HepG2 (cell line): ENCODE measurements around the gene IFNAR1. TPM values are rescaled to one million over a fixed set of nuclear protein-coding genes. Genes with fewer than 3 reads are reported as not detected.

Experiments
- ATAC-seq: fragments of 200-7000 bp; cut with Tn5 transposase; 3 replicates; pipeline ENCODE4 v1.9.1; 2020; ENCODE audit warnings: mild to moderate bottlenecking, moderate library complexity
- BruUV-seq: library from RNA; stranded (reverse); fragments of 400-500 nt; replicated peaks from 2 replicates; lab custom pipeline; 2021; lab: Mats Ljungman, UMichigan
- CTCF ChIA-PET: fragments of 300-600 bp; formaldehyde crosslinking; extraction: SDS; loops from one replicate; lab custom pipeline; 2021; ENCODE audit warnings: low total read pairs, inconsistent platforms, low intra/inter-chr PET ratio; lab: Yijun Ruan, JAX
- POLR2A ChIA-PET: fragments of 350-600 bp; sonication (Branson Sonifier 250); formaldehyde crosslinking; loops from one replicate; lab custom pipeline; 2020; ENCODE audit warnings: antibody characterized with exemption, inconsistent platforms; lab: Yijun Ruan, JAX
- DNase-seq: peaks from one replicate; pipeline ENCODE4 v3.0.0-alpha.2; 2015; ENCODE audit warnings: low spot score
- FAIRE-seq: peaks from 3 replicates; lab custom pipeline; 2011; peaks lifted over from hg19 to GRCh38; lab: Jason Lieb, UNC
- H2AFZ ChIP-seq: one replicate; pipeline ENCODE4 v1.6.1; 2011; ENCODE audit warnings: low read length, inconsistent platforms
- H3K27ac ChIP-seq: fragments of 300-600 bp; 3 replicates; pipeline ENCODE4 v1.8.0; 2011; ENCODE audit warnings: mixed run types, mild to moderate bottlenecking, mixed read lengths, low read length, inconsistent platforms; ENCODE audit not compliant: insufficient read depth; ENCODE audit errors: extremely low read length
- H3K27me3 ChIP-seq, 2 experiments: fragments of 200-600 bp in 1 of 2; 2 replicates in 1 of 2; 3 replicates in 1 of 2; pipeline versions ENCODE4 v1.6.0 to v1.8.0; 2011; ENCODE audit warnings: low read length in 2 of 2, mild to moderate bottlenecking in 2 of 2, moderate library complexity in 2 of 2, inconsistent platforms in 1 of 2; ENCODE audit not compliant: insufficient read depth in 2 of 2, control insufficient read depth in 1 of 2
- H3K36me3 ChIP-seq, 2 experiments: fragments of 200-600 bp in 1 of 2; replicated peaks in 1 of 2; 2 replicates in 1 of 2; 3 replicates in 1 of 2; pipeline versions ENCODE4 v1.5.1 to v1.8.0; 2011; ENCODE audit warnings: low read length in 2 of 2, inconsistent platforms in 1 of 2; ENCODE audit not compliant: insufficient read depth in 2 of 2, control insufficient read depth in 1 of 2
- H3K4me1 ChIP-seq: 2 replicates; pipeline ENCODE4 v1.5.1; 2012; ENCODE audit warnings: low read length, inconsistent platforms; ENCODE audit not compliant: insufficient read depth
- H3K4me2 ChIP-seq: 2 replicates; pipeline ENCODE4 v1.6.0; 2011; ENCODE audit warnings: low read depth, low read length, inconsistent platforms
- H3K4me3 ChIP-seq, 3 experiments: fragments of 200-600 bp in 1 of 3; sonication (generic), shearing (Covaris generic) in 1 of 3; replicated peaks in 1 of 3; 2 replicates each; pipeline ENCODE4 v1.5.1; 2011 to 2016; ENCODE audit warnings: low read length in 3 of 3, inconsistent platforms in 2 of 3, low read depth in 2 of 3, mild to moderate bottlenecking in 2 of 3, control low read depth in 1 of 3, mixed read lengths in 1 of 3; ENCODE audit not compliant: insufficient read depth in 1 of 3
- H3K79me2 ChIP-seq: one replicate; pipeline ENCODE4 v1.6.1; 2011; ENCODE audit warnings: low read length, inconsistent platforms; ENCODE audit not compliant: insufficient read depth
- H3K9ac ChIP-seq: 2 replicates; pipeline ENCODE4 v1.6.0; 2011; ENCODE audit warnings: mild to moderate bottlenecking, low read depth, low read length, inconsistent platforms; ENCODE audit not compliant: insufficient read depth
- H3K9me3 ChIP-seq: 2 replicates; pipeline ENCODE4 v1.5.1; 2012; ENCODE audit warnings: mild to moderate bottlenecking, low read length
- H4K20me1 ChIP-seq: 2 replicates; pipeline ENCODE4 v1.6.0; 2011; ENCODE audit warnings: inconsistent platforms, mild to moderate bottlenecking, low read length, moderate library complexity; ENCODE audit not compliant: insufficient read depth
- ATF7-NPFF ChIP-seq: sonication (generic); formaldehyde crosslinking; IDR thresholded peaks from 2 replicates; pipeline ENCODE4 v1.8.1; 2023; ENCODE audit warnings: mild to moderate bottlenecking, low read depth, missing genetic modification reagents, moderate library complexity
- CHD4 ChIP-seq: fragments of 200-600 bp; sonication (generic); IDR thresholded peaks from 2 replicates; pipeline ENCODE4 v1.7.0; 2017; ENCODE audit warnings: mild to moderate bottlenecking, low read length, borderline replicate concordance
- EEA1 ChIP-seq: sonication (generic); formaldehyde crosslinking; IDR thresholded peaks from 2 replicates; pipeline ENCODE4 v1.5.1; 2020; ENCODE audit warnings: mild to moderate bottlenecking, missing genetic modification reagents, borderline replicate concordance
- EHMT2 ChIP-seq: fragments of 200-600 bp; sonication (generic); IDR thresholded peaks from 2 replicates; pipeline ENCODE4 v1.7.0; 2017; ENCODE audit warnings: antibody characterized with exemption, low read depth, low read length, borderline replicate concordance
- ELF3 ChIP-seq: IDR thresholded peaks from 2 replicates; pipeline ENCODE4 v1.6.1; 2016; ENCODE audit warnings: missing genetic modification reagents, missing compliant biosample characterization
- GTF3A ChIP-seq: sonication (generic); formaldehyde crosslinking; conservative IDR thresholded peaks from 2 replicates; pipeline ENCODE4 v1.4.0; 2020; ENCODE audit warnings: mild to moderate bottlenecking, missing genetic modification reagents
- KDM1A ChIP-seq: IDR thresholded peaks from 2 replicates; pipeline ENCODE4 v1.6.1; 2016; ENCODE audit warnings: missing compliant biosample characterization
- MIXL1 ChIP-seq: IDR thresholded peaks from 2 replicates; pipeline ENCODE4 v1.6.1; 2016
- NFKBIZ ChIP-seq: IDR thresholded peaks from 2 replicates; pipeline ENCODE4 v1.6.1; 2018; ENCODE audit warnings: missing genetic modification reagents, missing compliant biosample characterization
- NR2F6 ChIP-seq, 2 experiments: IDR thresholded peaks; 2 replicates each; pipeline ENCODE4 v1.6.1; 2016; ENCODE audit warnings: antibody characterized with exemption in 1 of 2, mild to moderate bottlenecking in 1 of 2
- RFX5 ChIP-seq: IDR thresholded peaks from 2 replicates; pipeline ENCODE4 v1.6.1; 2011; ENCODE audit warnings: low read depth, low read length, improper control_type of control experiment
- SALL1 ChIP-seq: sonication (generic); formaldehyde crosslinking; IDR thresholded peaks from 2 replicates; pipeline ENCODE4 v1.8.0; 2022; ENCODE audit warnings: mild to moderate bottlenecking, missing genetic modification reagents
- SAP130 ChIP-seq: IDR thresholded peaks from 2 replicates; pipeline ENCODE4 v1.6.1; 2016; ENCODE audit warnings: low read depth
- SMC3 ChIP-seq: IDR thresholded peaks from 2 replicates; pipeline ENCODE4 v1.6.1; 2011; ENCODE audit warnings: low read length, improper control_type of control experiment
- SNAPC2 ChIP-seq: sonication (generic); formaldehyde crosslinking; IDR thresholded peaks from 2 replicates; pipeline ENCODE4 v1.8.1; 2022; ENCODE audit warnings: mild to moderate bottlenecking, missing genetic modification reagents
- SRF ChIP-seq: IDR thresholded peaks from 2 replicates; pipeline ENCODE4 v1.6.1; 2011; ENCODE audit warnings: mild to moderate bottlenecking, low read depth, low read length, moderate library complexity
- ZNF256 ChIP-seq: sonication (generic); formaldehyde crosslinking; conservative IDR thresholded peaks from 2 replicates; pipeline ENCODE4 v1.4.0; 2020; ENCODE audit warnings: missing genetic modification reagents
- ZNF674 ChIP-seq: sonication (generic); formaldehyde crosslinking; IDR thresholded peaks from 2 replicates; pipeline ENCODE4 v1.5.0; 2020; ENCODE audit warnings: low read depth, mild to moderate bottlenecking, missing genetic modification reagents
- ZNF766 ChIP-seq: sonication (generic); formaldehyde crosslinking; IDR thresholded peaks from 2 replicates; pipeline ENCODE4 v1.5.0; 2020; ENCODE audit warnings: missing genetic modification reagents, borderline replicate concordance
- WGBS: methylation state at CpG from one replicate; pipeline ENCODE4 v1.1.6; 2017; ENCODE audit warnings: low lambda C conversion rate; 5-methylcytosine and 5-hydroxymethylcytosine counted together
- in situ Hi-C: cut with HindIII; loops from 2 replicates; pipeline ENCODE4 v1.10.0; 2017; ENCODE audit warnings: low pct_unique_long_range_greater_than_20kb; ENCODE audit not compliant: extremely low pct_ligation_motif_present
- intact Hi-C: fragments of 100-400 bp; cut with micrococcal nuclease; formaldehyde crosslinking; loops from one replicate; pipeline ENCODE4 v1.10.0; 2022; ENCODE audit not compliant: unreplicated experiment
- polyA plus RNA-seq, 8 experiments: library from polyadenylated mRNA; depleted of rRNA in 3 of 8; stranded (reverse) in 7 of 8; unstranded in 1 of 8; fragments of >200 nt; fragmentation: Illumina TruSeq in 4 of 8; extraction: Trizol in 4 of 8; gene quantifications; 2 replicates each; pipeline versions ENCODE4 v1.2.1 to v1.2.3, GENCODE V29; 2011 to 2016; ENCODE audit warnings: low read depth in 4 of 8, missing spikeins in 1 of 8, mixed read lengths in 1 of 8; ENCODE audit not compliant: insufficient read depth in 1 of 8
- total RNA-seq, 5 experiments: library from RNA; depleted of rRNA; stranded (reverse); fragments of >200 nt; fragmentation: Illumina TruSeq; extraction: Trizol; gene quantifications; 2 replicates each; pipeline ENCODE4 v1.2.3, GENCODE V29; 2016; ENCODE audit warnings: low read depth in 1 of 5
- TF ChIP-seq, protein P1 (sequence below): sonication (generic); formaldehyde crosslinking; IDR thresholded peaks from 2 replicates; pipeline ENCODE4 v1.4.0; 2020; ENCODE audit warnings: missing genetic modification reagents, borderline replicate concordance
- TF ChIP-seq, protein P2 (sequence below): sonication (generic); formaldehyde crosslinking; IDR thresholded peaks from 2 replicates; pipeline ENCODE4 v1.5.0; 2020; ENCODE audit warnings: mild to moderate bottlenecking, missing genetic modification reagents, moderate library complexity
- TF ChIP-seq, protein P3 (sequence below): IDR thresholded peaks from 2 replicates; pipeline ENCODE4 v1.6.1; 2016; ENCODE audit warnings: missing compliant biosample characterization, missing genetic modification reagents, borderline replicate concordance

The IFNAR1 gene
- total and polyA plus RNA-seq, 2 of the 13 experiments (the other 11 are each of a cell fraction or from before 2014, with no cell fraction given), result 6.7 to 9.3 TPM

DNA sequence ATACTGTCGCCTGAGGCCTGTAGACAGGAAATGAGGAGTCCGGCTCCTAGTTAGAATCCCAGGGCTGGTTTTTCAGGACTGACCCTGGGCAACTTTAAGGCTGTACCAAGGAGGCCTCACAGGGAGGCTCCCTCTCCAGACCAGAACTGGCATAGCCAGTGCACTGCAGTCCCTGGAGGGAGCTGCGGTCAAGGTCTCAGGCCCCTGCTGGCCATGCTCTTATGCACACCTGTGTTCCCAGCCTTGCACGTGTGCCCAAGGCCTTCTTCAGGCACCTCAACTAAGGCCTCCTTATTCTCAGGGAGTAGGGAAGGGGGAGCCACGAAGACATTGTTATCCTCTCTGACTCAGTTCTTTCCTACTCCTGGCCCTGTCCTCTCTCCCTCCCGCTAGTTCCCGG lies 22.0 kb upstream of the IFNAR1 start:
- Histone ChIP-seq H4K20me1 (no peaks in the 10 kb centered on the region), H3K36me3 (no peaks in the 10 kb centered on the region), H2AFZ (no peak overlapping the region), H3K4me3 (no peak overlapping the region), H3K9me3 (no peaks in the 10 kb centered on the region), H3K79me2 (no peaks in the 10 kb centered on the region), H3K27ac (no peak overlapping the region), H3K4me1 (peaks cover 53% of the 10 kb centered on the region), H3K4me2 (0 out of 2 replicates have a peak overlapping the region, but pooled peaks have one; percentile 4), H3K27me3 (no peaks in the 10 kb centered on the region), H3K9ac (no peak overlapping the region)
- in situ Hi-C loops (no loop called here), intact Hi-C loops (no loop called here)
- FAIRE-seq (peak; percentile 60), ATAC-seq (peak; percentile 94), DNase-seq (peak; percentile 47)
- CTCF ChIA-PET, result interaction anchor here (1.6 kb wide), 1 partner anchor 103 kb away, joined by 9 read pairs; no protein-coding TSS in a partner anchor
- BruUV-seq, result no TSS peak
- 72% methylated on average over 5 of the region's 7 CpGs for WGBS
- POLR2A ChIA-PET, result interaction anchor here (1.8 kb wide), 1 partner anchor 22 kb away, joined by 8 read pairs; the partner anchor contains the start of gene IFNAR1
- TF ChIP-seq, protein P1, sequence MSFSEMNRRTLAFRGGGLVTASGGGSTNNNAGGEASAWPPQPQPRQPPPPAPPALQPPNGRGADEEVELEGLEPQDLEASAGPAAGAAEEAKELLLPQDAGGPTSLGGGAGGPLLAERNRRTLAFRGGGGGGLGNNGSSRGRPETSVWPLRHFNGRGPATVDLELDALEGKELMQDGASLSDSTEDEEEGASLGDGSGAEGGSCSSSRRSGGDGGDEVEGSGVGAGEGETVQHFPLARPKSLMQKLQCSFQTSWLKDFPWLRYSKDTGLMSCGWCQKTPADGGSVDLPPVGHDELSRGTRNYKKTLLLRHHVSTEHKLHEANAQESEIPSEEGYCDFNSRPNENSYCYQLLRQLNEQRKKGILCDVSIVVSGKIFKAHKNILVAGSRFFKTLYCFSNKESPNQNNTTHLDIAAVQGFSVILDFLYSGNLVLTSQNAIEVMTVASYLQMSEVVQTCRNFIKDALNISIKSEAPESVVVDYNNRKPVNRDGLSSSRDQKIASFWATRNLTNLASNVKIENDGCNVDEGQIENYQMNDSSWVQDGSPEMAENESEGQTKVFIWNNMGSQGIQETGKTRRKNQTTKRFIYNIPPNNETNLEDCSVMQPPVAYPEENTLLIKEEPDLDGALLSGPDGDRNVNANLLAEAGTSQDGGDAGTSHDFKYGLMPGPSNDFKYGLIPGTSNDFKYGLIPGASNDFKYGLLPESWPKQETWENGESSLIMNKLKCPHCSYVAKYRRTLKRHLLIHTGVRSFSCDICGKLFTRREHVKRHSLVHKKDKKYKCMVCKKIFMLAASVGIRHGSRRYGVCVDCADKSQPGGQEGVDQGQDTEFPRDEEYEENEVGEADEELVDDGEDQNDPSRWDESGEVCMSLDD (CRISPR knock-in tag), result no peak
- TF ChIP-seq NFKBIZ (no peak), CHD4 (no peak), GTF3A (CRISPR knock-in tag) (no peak), ZNF674 (no peak), SMC3 (peak; percentile 14; the same call in 1 of the 2 replicates), SRF (no peak), EEA1 (no peak), ELF3 (CRISPR knock-in tag) (no peak), ZNF256 (no peak), EHMT2 (no peak), SALL1 (CRISPR knock-in tag) (peak; percentile 62; the same call in 1 of the 2 replicates), RFX5 (no peak), SNAPC2 (CRISPR knock-in tag) (no peak), KDM1A (CRISPR knock-in tag) (no peak), ZNF766 (CRISPR knock-in tag) (no peak), ATF7-NPFF (CRISPR knock-in tag) (no peak), NR2F6 (IDR thresholded peaks at IDR 0.05) (no peak), NR2F6 (CRISPR knock-in tag; IDR thresholded peaks at IDR 0.05) (0 out of 2 replicates have a peak, but pooled peaks have one; percentile 36), MIXL1 (CRISPR knock-in tag) (0 out of 2 replicates have a peak, but pooled peaks have one; percentile 24), SAP130 (CRISPR knock-in tag) (peak; percentile 34; the same call in 1 of the 2 replicates)
- TF ChIP-seq, protein P2, sequence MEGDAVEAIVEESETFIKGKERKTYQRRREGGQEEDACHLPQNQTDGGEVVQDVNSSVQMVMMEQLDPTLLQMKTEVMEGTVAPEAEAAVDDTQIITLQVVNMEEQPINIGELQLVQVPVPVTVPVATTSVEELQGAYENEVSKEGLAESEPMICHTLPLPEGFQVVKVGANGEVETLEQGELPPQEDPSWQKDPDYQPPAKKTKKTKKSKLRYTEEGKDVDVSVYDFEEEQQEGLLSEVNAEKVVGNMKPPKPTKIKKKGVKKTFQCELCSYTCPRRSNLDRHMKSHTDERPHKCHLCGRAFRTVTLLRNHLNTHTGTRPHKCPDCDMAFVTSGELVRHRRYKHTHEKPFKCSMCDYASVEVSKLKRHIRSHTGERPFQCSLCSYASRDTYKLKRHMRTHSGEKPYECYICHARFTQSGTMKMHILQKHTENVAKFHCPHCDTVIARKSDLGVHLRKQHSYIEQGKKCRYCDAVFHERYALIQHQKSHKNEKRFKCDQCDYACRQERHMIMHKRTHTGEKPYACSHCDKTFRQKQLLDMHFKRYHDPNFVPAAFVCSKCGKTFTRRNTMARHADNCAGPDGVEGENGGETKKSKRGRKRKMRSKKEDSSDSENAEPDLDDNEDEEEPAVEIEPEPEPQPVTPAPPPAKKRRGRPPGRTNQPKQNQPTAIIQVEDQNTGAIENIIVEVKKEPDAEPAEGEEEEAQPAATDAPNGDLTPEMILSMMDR (CRISPR knock-in tag), result peak; percentile 57
- TF ChIP-seq, protein P3, sequence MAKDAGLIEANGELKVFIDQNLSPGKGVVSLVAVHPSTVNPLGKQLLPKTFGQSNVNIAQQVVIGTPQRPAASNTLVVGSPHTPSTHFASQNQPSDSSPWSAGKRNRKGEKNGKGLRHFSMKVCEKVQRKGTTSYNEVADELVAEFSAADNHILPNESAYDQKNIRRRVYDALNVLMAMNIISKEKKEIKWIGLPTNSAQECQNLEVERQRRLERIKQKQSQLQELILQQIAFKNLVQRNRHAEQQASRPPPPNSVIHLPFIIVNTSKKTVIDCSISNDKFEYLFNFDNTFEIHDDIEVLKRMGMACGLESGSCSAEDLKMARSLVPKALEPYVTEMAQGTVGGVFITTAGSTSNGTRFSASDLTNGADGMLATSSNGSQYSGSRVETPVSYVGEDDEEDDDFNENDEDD, result peak; percentile 31; the same call in 1 of the 2 replicates
